WTC11 (cell line): ENCODE data around the gene GHR. TPM values are rescaled to one million over a fixed set of nuclear protein-coding genes. Genes with fewer than 3 reads are reported as not detected.

Experiments
- ATAC-seq: fragments of 200-7000 bp; cut with Tn5 transposase; 2 replicates; pipeline ENCODE4 v1.10.0; 2021; ENCODE audit warnings: mild to moderate bottlenecking, moderate library complexity
- CTCF ChIA-PET: fragments of 300-600 bp; sonication (Branson Sonifier 250); formaldehyde crosslinking; loops from one replicate; lab custom pipeline; 2021; ENCODE audit warnings: antibody characterized with exemption; lab: Charles Lee
- POLR2A ChIA-PET: fragments of 350-600 bp; sonication (Branson Sonifier 250); formaldehyde crosslinking; loops from one replicate; lab custom pipeline; 2021; ENCODE audit warnings: antibody characterized with exemption; lab: Charles Lee
- DNase-seq: peaks from one replicate; pipeline ENCODE4 v3.0.0; 2021; ENCODE audit warnings: low spot score
- H3K27ac Mint-ChIP-seq: 2 replicates; pipeline ENCODE4 v1.8.0; 2021; ENCODE audit warnings: mixed read lengths
- H3K27me3 Mint-ChIP-seq: 2 replicates; pipeline ENCODE4 v1.8.0; 2021; ENCODE audit warnings: low read depth, mild to moderate bottlenecking, moderate library complexity, mixed read lengths
- H3K36me3 Mint-ChIP-seq: 2 replicates; pipeline ENCODE4 v1.8.0; 2021; ENCODE audit warnings: mixed read lengths
- H3K4me1 Mint-ChIP-seq: 2 replicates; pipeline ENCODE4 v1.8.0; 2022; ENCODE audit warnings: mixed read lengths
- H3K4me3 Mint-ChIP-seq: 2 replicates; pipeline ENCODE4 v1.8.0; 2021; ENCODE audit warnings: mild to moderate bottlenecking, moderate library complexity, mixed read lengths
- H3K9me3 Mint-ChIP-seq: 2 replicates; pipeline ENCODE4 v1.8.0; 2021; ENCODE audit warnings: mixed read lengths
- ARID4B ChIP-seq: sonication (generic); formaldehyde crosslinking; IDR thresholded peaks from 2 replicates; pipeline ENCODE4 v1.8.0; 2023; ENCODE audit warnings: missing genetic modification reagents, mild to moderate bottlenecking, borderline replicate concordance
- ATF1 ChIP-seq: sonication (generic); formaldehyde crosslinking; IDR thresholded peaks from 2 replicates; pipeline ENCODE4 v1.8.1; 2023; ENCODE audit warnings: mild to moderate bottlenecking, moderate library complexity, missing genetic modification reagents
- ATF2 ChIP-seq: sonication (generic); formaldehyde crosslinking; IDR thresholded peaks from 2 replicates; pipeline ENCODE4 v1.8.1; 2022; ENCODE audit warnings: low read depth, missing genetic modification reagents, borderline replicate concordance
- ATF6 ChIP-seq: sonication (generic); formaldehyde crosslinking; IDR thresholded peaks from 2 replicates; pipeline ENCODE4 v1.8.1; 2023; ENCODE audit warnings: mild to moderate bottlenecking, missing genetic modification reagents
- ETV6 ChIP-seq: sonication (generic); formaldehyde crosslinking; IDR thresholded peaks from 2 replicates; pipeline ENCODE4 v1.8.1; 2022; ENCODE audit warnings: mild to moderate bottlenecking, missing genetic modification reagents
- FOXK1 ChIP-seq: sonication (generic); formaldehyde crosslinking; IDR thresholded peaks from 2 replicates; pipeline ENCODE4 v1.8.0; 2022; ENCODE audit warnings: mild to moderate bottlenecking, moderate library complexity, missing genetic modification reagents
- FOXP4 ChIP-seq: sonication (generic); formaldehyde crosslinking; IDR thresholded peaks from 2 replicates; pipeline ENCODE4 v1.8.0; 2022; ENCODE audit warnings: mild to moderate bottlenecking, missing genetic modification reagents
- HMGA2 ChIP-seq: fragments of 250-450 bp; sonication (Bioruptor Pico); IDR thresholded peaks from 2 replicates; pipeline ENCODE4 v1.4.0; 2021; ENCODE audit warnings: mild to moderate bottlenecking, moderate library complexity
- HMGXB4 ChIP-seq: sonication (generic); formaldehyde crosslinking; IDR thresholded peaks from 2 replicates; pipeline ENCODE4 v1.8.1; 2023; ENCODE audit warnings: mild to moderate bottlenecking, moderate library complexity, missing genetic modification reagents
- JUN ChIP-seq: sonication (generic); formaldehyde crosslinking; IDR thresholded peaks from 2 replicates; pipeline ENCODE4 v1.8.0; 2023; ENCODE audit warnings: mild to moderate bottlenecking, missing genetic modification reagents
- NFYB ChIP-seq: sonication (generic); formaldehyde crosslinking; conservative IDR thresholded peaks from 2 replicates; pipeline ENCODE4 v1.8.0; 2022; ENCODE audit warnings: low read depth, missing genetic modification reagents
- PRDM15 ChIP-seq: sonication (generic); formaldehyde crosslinking; IDR thresholded peaks from 2 replicates; pipeline ENCODE4 v1.8.0; 2022; ENCODE audit warnings: missing genetic modification reagents
- PRRX2 ChIP-seq: fragments of 250-450 bp; sonication (Bioruptor Pico); IDR thresholded peaks from 2 replicates; pipeline ENCODE4 v1.8.0; 2021; ENCODE audit warnings: mild to moderate bottlenecking
- ZNF281 ChIP-seq: sonication (generic); formaldehyde crosslinking; IDR thresholded peaks from 2 replicates; pipeline ENCODE4 v1.8.0; 2023; ENCODE audit warnings: mild to moderate bottlenecking, missing genetic modification reagents
- ZNF396 ChIP-seq: fragments of 250-450 bp; sonication (Bioruptor Pico); IDR thresholded peaks from 2 replicates; pipeline ENCODE4 v1.8.0; 2021; ENCODE audit warnings: mild to moderate bottlenecking, moderate library complexity, borderline replicate concordance
- total RNA-seq: library from RNA; stranded (reverse); gene quantifications from 3 replicates; pipeline ENCODE4 v1.2.3, GENCODE V29; 2021

GHR gene
- total RNA-seq, 1 experiment from 2014 or later = 0.57 TPM

- TF ChIP-seq ATF2 (CRISPR knock-in tag) (no peak), ATF1 (CRISPR knock-in tag) (no peak), ZNF396 (CRISPR knock-in tag) (no peak)
Observed at GRCh38 chr5:42628821-42629220, 205.6 kb downstream of the GHR start (continued).

- ChIA-PET CTCF (no interaction called here), POLR2A (no interaction called here)
- DNase-seq (no peak), ATAC-seq (no peak)
- Mint-ChIP-seq H3K9me3 (no peaks in the 10 kb centered on the region), H3K27ac (no peak overlapping the region), H3K27me3 (no peaks in the 10 kb centered on the region), H3K4me3 (no peak overlapping the region), H3K36me3 (no peaks in the 10 kb centered on the region), H3K4me1 (peaks cover 13% of the 10 kb centered on the region)
- TF ChIP-seq FOXP4 (no peak), JUN (CRISPR knock-in tag) (no peak)
Observed at GRCh38 chr5:42629284-42629683, 206.0 kb downstream of the GHR start.

GRCh38 chr5:42631241-42631640 is 208.0 kb downstream of the GHR start:
- ATAC-seq = no peak
- H3K27me3 Mint-ChIP-seq = no peaks in the 10 kb centered on the region
- peaks cover 11% of the 10 kb centered on the region for H3K4me1 Mint-ChIP-seq
- DNase-seq = no peak
- POLR2A ChIA-PET = no interaction called here
- H3K36me3 Mint-ChIP-seq = no peaks in the 10 kb centered on the region
- no peak overlapping the region for H3K4me3 Mint-ChIP-seq
- H3K9me3 Mint-ChIP-seq = no peaks in the 10 kb centered on the region
- H3K27ac Mint-ChIP-seq = no peak overlapping the region
- CTCF ChIA-PET = no interaction called here
- TF ChIP-seq ATF6 (no peak), ARID4B (CRISPR knock-in tag) (no peak), PRRX2 (CRISPR knock-in tag) (no peak), ETV6 (CRISPR knock-in tag) (no peak), FOXK1 (CRISPR knock-in tag) (no peak), HMGA2 (CRISPR knock-in tag) (no peak), HMGXB4 (CRISPR knock-in tag) (no peak), PRDM15 (CRISPR knock-in tag) (no peak), NFYB (CRISPR knock-in tag) (no peak), ZNF281 (CRISPR knock-in tag) (no peak)
